RWPE2 (cell line): ENCODE measurements around the gene FBXL7.

Experiments
- ATAC-seq: fragments of 200-7000 bp; cut with Tn5 transposase; 3 replicates; pipeline ENCODE4 v1.9.1; 2021; ENCODE audit warnings: low read depth
- DNase-seq: peaks from one replicate; pipeline ENCODE4 v3.0.0-alpha.2; 2020; ENCODE audit warnings: low spot score
- H3K27ac ChIP-seq: fragments of 450-650 bp; 2 replicates; pipeline ENCODE4 v1.5.1; 2017; ENCODE audit warnings: mild to moderate bottlenecking; ENCODE audit not compliant: poor library complexity, severe bottlenecking
- H3K27me3 ChIP-seq: fragments of 250-450 bp; sonication (Bioruptor Pico); 2 replicates; pipeline ENCODE4 v1.5.1; 2021; ENCODE audit warnings: mild to moderate bottlenecking, moderate library complexity; ENCODE audit not compliant: insufficient read depth, poor library complexity, severe bottlenecking
- H3K36me3 ChIP-seq: fragments of 250-450 bp; sonication (Bioruptor Pico); 2 replicates; pipeline ENCODE4 v1.5.1; 2020; ENCODE audit warnings: low read depth, mild to moderate bottlenecking, moderate library complexity
- H3K4me1 ChIP-seq: fragments of 250-450 bp; sonication (Bioruptor Pico); 2 replicates; pipeline ENCODE4 v1.5.1; 2021; ENCODE audit warnings: mild to moderate bottlenecking, moderate library complexity; ENCODE audit not compliant: insufficient read depth, poor library complexity, severe bottlenecking
- H3K4me3 ChIP-seq: fragments of 250-450 bp; sonication (Bioruptor Pico); 2 replicates; pipeline ENCODE4 v1.5.1; 2021; ENCODE audit warnings: mild to moderate bottlenecking, moderate library complexity; ENCODE audit not compliant: severe bottlenecking
- H3K9me3 ChIP-seq: fragments of 250-450 bp; sonication (Bioruptor Pico); 2 replicates; pipeline ENCODE4 v1.5.1; 2021; ENCODE audit warnings: mild to moderate bottlenecking, moderate library complexity; ENCODE audit not compliant: severe bottlenecking
- TF ChIP-seq, protein P1 (sequence below): fragments of 450-650 bp; IDR thresholded peaks from one replicate; pipeline ENCODE4 v1.5.1; 2017; ENCODE audit warnings: mild to moderate bottlenecking, moderate library complexity; ENCODE audit not compliant: poor library complexity, severe bottlenecking

FBXL7 gene

DNA sequence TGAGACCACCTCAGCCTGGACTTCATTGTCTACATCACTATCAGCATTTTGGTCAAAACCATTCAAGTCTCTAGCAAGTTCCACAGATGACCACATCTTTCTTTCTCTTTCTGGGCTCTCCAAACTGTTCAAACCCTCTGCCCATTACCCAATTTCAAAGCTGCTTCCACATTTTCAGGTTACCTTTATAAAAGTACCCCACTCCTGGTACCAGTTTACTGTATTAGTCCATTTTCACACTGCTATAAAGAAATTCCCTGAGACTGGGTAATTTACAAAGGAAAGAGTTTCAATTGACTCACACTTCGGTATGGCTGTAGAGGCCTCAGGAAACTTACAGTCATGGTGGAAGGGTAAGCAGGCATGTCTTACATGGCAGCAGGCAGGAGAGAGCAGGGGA, 84.5 kb downstream of the FBXL7 start:
- Histone ChIP-seq H3K4me3 (no peak overlapping the region), H3K9me3 (no peaks in the 10 kb centered on the region), H3K27me3 (no peaks in the 10 kb centered on the region), H3K4me1 (no peaks in the 10 kb centered on the region), H3K36me3 (no peaks in the 10 kb centered on the region), H3K27ac (no peak overlapping the region)
- TF ChIP-seq, protein P1, sequence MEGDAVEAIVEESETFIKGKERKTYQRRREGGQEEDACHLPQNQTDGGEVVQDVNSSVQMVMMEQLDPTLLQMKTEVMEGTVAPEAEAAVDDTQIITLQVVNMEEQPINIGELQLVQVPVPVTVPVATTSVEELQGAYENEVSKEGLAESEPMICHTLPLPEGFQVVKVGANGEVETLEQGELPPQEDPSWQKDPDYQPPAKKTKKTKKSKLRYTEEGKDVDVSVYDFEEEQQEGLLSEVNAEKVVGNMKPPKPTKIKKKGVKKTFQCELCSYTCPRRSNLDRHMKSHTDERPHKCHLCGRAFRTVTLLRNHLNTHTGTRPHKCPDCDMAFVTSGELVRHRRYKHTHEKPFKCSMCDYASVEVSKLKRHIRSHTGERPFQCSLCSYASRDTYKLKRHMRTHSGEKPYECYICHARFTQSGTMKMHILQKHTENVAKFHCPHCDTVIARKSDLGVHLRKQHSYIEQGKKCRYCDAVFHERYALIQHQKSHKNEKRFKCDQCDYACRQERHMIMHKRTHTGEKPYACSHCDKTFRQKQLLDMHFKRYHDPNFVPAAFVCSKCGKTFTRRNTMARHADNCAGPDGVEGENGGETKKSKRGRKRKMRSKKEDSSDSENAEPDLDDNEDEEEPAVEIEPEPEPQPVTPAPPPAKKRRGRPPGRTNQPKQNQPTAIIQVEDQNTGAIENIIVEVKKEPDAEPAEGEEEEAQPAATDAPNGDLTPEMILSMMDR: no peak
- no peak for ATAC-seq
- DNase-seq: no peak

DNA sequence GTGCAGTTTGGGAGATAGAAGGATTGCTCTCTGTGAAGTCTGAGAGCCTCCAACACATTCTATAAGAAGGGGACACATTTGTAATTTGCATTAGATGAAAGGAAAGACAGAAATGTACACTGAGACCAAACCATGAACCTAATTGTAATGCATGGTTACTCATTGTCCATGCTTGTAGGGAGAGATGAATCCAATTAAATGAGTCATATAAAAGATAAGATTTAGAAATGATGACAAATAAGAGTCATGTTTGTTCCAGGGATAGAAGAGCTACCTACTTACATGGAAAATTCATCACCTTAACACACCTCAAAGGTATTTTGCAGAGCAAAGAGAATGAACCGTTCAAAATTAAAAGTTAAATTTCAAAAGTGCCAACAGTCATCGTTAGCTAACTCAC, 85.1 kb downstream of the FBXL7 start:
- ATAC-seq: no peak
- TF ChIP-seq, protein P1: no peak
- no peak overlapping the region for H3K27ac ChIP-seq
- H3K27me3 ChIP-seq: no peaks in the 10 kb centered on the region
- H3K36me3 ChIP-seq: no peaks in the 10 kb centered on the region
- H3K4me1 ChIP-seq: no peaks in the 10 kb centered on the region
- H3K9me3 ChIP-seq: no peaks in the 10 kb centered on the region
- no peak overlapping the region for H3K4me3 ChIP-seq
- DNase-seq: no peak

DNA sequence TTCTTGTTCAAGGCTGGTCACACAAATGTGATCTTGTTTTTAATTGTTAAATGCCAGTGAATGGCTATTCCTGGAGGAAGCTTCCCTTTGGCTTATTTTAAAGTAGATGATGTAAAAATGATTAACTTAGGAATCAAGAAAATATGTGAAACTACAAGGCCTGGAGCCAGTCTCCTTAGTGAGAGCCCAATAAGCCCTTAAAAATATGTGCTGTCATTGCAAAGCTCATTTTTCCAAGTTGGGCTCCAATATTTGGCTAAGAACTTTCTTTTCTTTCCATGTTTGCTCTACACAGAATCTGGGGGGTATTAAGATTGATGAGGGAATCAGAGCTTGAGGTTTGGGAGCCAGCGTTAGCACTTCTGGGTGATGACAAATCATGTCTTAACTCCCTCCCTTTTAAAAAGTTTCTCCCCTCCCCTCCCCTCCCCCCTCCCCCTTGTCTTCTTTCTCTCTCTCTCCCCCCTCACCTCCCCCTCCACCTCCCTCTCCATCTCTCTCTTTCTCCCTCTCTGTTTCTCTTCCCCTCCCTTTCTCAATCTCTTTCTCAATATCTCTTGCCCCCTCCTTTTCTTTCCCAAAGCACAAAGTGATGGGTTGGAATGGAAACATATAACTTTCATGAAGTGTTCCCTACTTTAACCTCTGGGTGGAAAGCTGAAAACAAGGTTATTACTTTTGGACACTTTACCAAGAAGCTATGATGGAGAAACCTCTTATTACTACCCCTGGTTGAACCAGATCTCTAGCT, 86.0 kb downstream of the FBXL7 start:
- DNase-seq (no peak), ATAC-seq (no peak)
- no peaks in the 10 kb centered on the region for H3K4me1 ChIP-seq
- H3K9me3 ChIP-seq: no peaks in the 10 kb centered on the region
- H3K27ac ChIP-seq: no peak overlapping the region
- no peaks in the 10 kb centered on the region for H3K36me3 ChIP-seq
- H3K27me3 ChIP-seq: no peaks in the 10 kb centered on the region
- TF ChIP-seq, protein P1: no peak
- no peak overlapping the region for H3K4me3 ChIP-seq

DNA sequence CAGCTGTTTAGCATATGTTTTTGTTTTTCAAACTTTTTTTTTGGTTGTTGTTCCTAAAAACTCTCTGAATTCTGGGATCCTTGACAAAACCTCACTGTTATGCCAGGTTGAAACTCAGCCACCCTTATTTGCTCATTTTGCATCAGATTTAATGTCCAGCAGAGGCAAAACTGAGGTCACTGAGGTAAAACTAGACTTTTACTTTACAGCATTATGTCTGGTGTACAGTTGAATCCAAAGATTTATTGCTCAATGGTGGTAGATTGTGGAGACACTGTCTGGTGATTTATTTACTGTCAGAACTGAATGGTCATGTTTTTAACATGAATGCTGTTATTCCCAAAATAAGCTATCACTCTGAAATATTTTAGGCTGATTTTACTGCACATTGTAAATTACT, 87.9 kb downstream of the FBXL7 start:
- no peaks in the 10 kb centered on the region for H3K27me3 ChIP-seq
- no peak overlapping the region for H3K4me3 ChIP-seq
- ATAC-seq (no peak), DNase-seq (no peak)
- H3K27ac ChIP-seq: no peak overlapping the region
- TF ChIP-seq, protein P1: no peak
- no peaks in the 10 kb centered on the region for H3K4me1 ChIP-seq
- no peaks in the 10 kb centered on the region for H3K36me3 ChIP-seq
- no peaks in the 10 kb centered on the region for H3K9me3 ChIP-seq

DNA sequence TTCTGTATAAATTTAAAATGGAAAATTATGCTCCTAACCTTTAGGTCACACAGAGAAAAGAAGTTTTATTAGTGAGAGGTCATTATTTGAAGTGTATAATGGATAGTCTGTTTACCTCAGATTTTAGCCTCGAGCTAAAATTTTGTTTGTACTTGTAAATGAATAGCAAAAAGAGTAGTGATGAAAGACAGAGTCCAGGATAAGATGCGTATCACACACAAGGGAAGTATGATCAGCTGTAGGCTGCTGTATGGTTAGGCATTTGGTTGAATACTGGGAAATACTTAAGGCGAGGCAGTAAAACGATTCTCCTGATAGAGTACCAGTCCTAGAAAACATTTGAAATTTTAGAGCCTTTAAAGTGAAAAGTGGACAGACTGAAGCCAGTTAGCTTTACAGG, 92.7 kb downstream of the FBXL7 start:
- H3K27ac ChIP-seq: no peak overlapping the region
- no peaks in the 10 kb centered on the region for H3K36me3 ChIP-seq
- ATAC-seq: no peak
- H3K27me3 ChIP-seq: no peaks in the 10 kb centered on the region
- H3K4me3 ChIP-seq: no peak overlapping the region
- TF ChIP-seq, protein P1: no peak
- DNase-seq: no peak
- H3K9me3 ChIP-seq: no peaks in the 10 kb centered on the region
- H3K4me1 ChIP-seq: no peaks in the 10 kb centered on the region
